GM18498 (cell line): ENCODE results near the gene TXNDC9.
"Not testable (repeated sequence)": the region's sequence is repeated elsewhere in the genome, so short reads cannot be mapped to it uniquely, and the experiment has no call there.

Experiments
- ATAC-seq: cut with Tn5 transposase; IDR thresholded peaks from one replicate; pipeline ENCODE4 v1.9.1; 2021; ENCODE audit warnings: mild to moderate bottlenecking, moderate library complexity; ENCODE audit not compliant: unreplicated experiment

The TXNDC9 gene

GRCh38 chr2:99335911-99336803 lies at the start of gene TXNDC9:
Gene TXNDC9 (minus strand): TSS chr2:99336333. CDS start chr2:99333210, 3,123 bp downstream.
- ATAC-seq: peak; percentile 78

GRCh38 chr2:99382143-99382542 lies 46.0 kb upstream of the TXNDC9 start:
- ATAC-seq: no peak

- peak; percentile 61 for ATAC-seq
Measured at GRCh38 chr2:99380376-99381010, 44.4 kb upstream of the TXNDC9 start.

- no peak for ATAC-seq
Measured at GRCh38 chr2:99377879-99378278, 41.7 kb upstream of the TXNDC9 start.

GRCh38 chr2:99376254-99376864 lies 40.2 kb upstream of the TXNDC9 start:
- no peak for ATAC-seq

GRCh38 chr2:99374747-99375146 lies 38.6 kb upstream of the TXNDC9 start:
- no peak for ATAC-seq

- ATAC-seq: no peak
Measured at GRCh38 chr2:99373144-99373543, 37.0 kb upstream of the TXNDC9 start.

- not testable (repeated sequence) for ATAC-seq
Measured at GRCh38 chr2:99368854-99369253, 32.7 kb upstream of the TXNDC9 start.

GRCh38 chr2:99365661-99366060 lies 29.5 kb upstream of the TXNDC9 start:
- ATAC-seq: no peak

GRCh38 chr2:99356853-99357252 lies 20.7 kb upstream of the TXNDC9 start:
- ATAC-seq: no peak

GRCh38 chr2:99354825-99355224 lies 18.7 kb upstream of the TXNDC9 start:
- ATAC-seq: not testable (repeated sequence)

- no peak for ATAC-seq
Measured at GRCh38 chr2:99354070-99354469, 17.9 kb upstream of the TXNDC9 start.

GRCh38 chr2:99350194-99350593 lies 14.1 kb upstream of the TXNDC9 start:
- no peak for ATAC-seq

GRCh38 chr2:99348173-99348572 lies 12.0 kb upstream of the TXNDC9 start:
- no peak for ATAC-seq

GRCh38 chr2:99346218-99346617 lies 10.1 kb upstream of the TXNDC9 start:
- ATAC-seq: no peak

GRCh38 chr2:99345446-99345845 lies 9.3 kb upstream of the TXNDC9 start:
- not testable (repeated sequence) for ATAC-seq

- ATAC-seq: no peak
Measured at GRCh38 chr2:99342536-99342935, 6.4 kb upstream of the TXNDC9 start.

- no peak for ATAC-seq
Measured at GRCh38 chr2:99340669-99341236, 4.6 kb upstream of the TXNDC9 start.

GRCh38 chr2:99338029-99338585 lies 2.0 kb upstream of the TXNDC9 start:
- no peak for ATAC-seq

GRCh38 chr2:99337113-99338028 lies 1.2 kb upstream of the TXNDC9 start, which contains the start of gene EIF5B:
Gene EIF5B (plus strand): TSS chr2:99337389. CDS start chr2:99337555, 166 bp downstream.
- ATAC-seq: peak; percentile 60
